Smooth muscle cell (in vitro differentiated cells): Measurements from ENCODE around the gene NEDD4L. TPM values are rescaled to one million over a fixed set of nuclear protein-coding genes. Genes with fewer than 3 reads are reported as not detected.
A peak's percentile ranks its signal among the peaks of the same experiment; 100 is the strongest.

Experiments
- DNase-seq: peaks from one replicate; lab custom pipeline; 2025; ENCODE audit not compliant: unreplicated experiment; lab: John Stamatoyannopoulos, UW
- H2AFZ ChIP-seq: fragments of 200-600 bp; sonication (generic); 2 replicates; pipeline ENCODE4 v1.6.0; 2016; ENCODE audit warnings: antibody characterized with exemption, low read depth, mild to moderate bottlenecking
- H3F3A ChIP-seq: fragments of 200-600 bp; sonication (generic); 2 replicates; pipeline ENCODE4 v1.6.0; 2017; ENCODE audit warnings: antibody characterized with exemption, low read depth
- H3K27ac ChIP-seq: fragments of 200-600 bp; sonication (generic); 2 replicates; pipeline ENCODE4 v1.5.1; 2016; ENCODE audit warnings: low read depth, mild to moderate bottlenecking
- H3K27me3 ChIP-seq: fragments of 200-600 bp; sonication (generic); 2 replicates; pipeline ENCODE4 v1.6.1; 2016; ENCODE audit warnings: low read depth, mild to moderate bottlenecking
- H3K36me3 ChIP-seq: fragments of 200-600 bp; sonication (generic); 2 replicates; pipeline ENCODE4 v1.5.1; 2016; ENCODE audit warnings: low read depth
- H3K4me1 ChIP-seq: fragments of 200-600 bp; sonication (generic); 2 replicates; pipeline ENCODE4 v1.5.1; 2016; ENCODE audit warnings: low read depth
- H3K4me2 ChIP-seq: fragments of 200-600 bp; sonication (generic); 2 replicates; pipeline ENCODE4 v1.6.0; 2016; ENCODE audit warnings: mild to moderate bottlenecking
- H3K4me3 ChIP-seq: fragments of 200-600 bp; sonication (generic); 2 replicates; pipeline ENCODE4 v1.5.1; 2016; ENCODE audit warnings: mild to moderate bottlenecking
- H3K79me2 ChIP-seq: fragments of 200-600 bp; sonication (generic); 2 replicates; pipeline ENCODE4 v1.6.0; 2016; ENCODE audit warnings: low read depth, mild to moderate bottlenecking
- H3K9ac ChIP-seq: fragments of 200-600 bp; sonication (generic); 2 replicates; pipeline ENCODE4 v1.6.0; 2016; ENCODE audit warnings: low read depth
- H3K9me3 ChIP-seq: fragments of 200-600 bp; sonication (generic); replicated peaks from 2 replicates; pipeline ENCODE4 v1.5.1; 2016; ENCODE audit warnings: low read depth
- H4K20me1 ChIP-seq: fragments of 200-600 bp; sonication (generic); 2 replicates; pipeline ENCODE4 v1.6.0; 2016; ENCODE audit warnings: low read depth
- CTCF ChIP-seq: fragments of 200-600 bp; sonication (generic); IDR thresholded peaks from 2 replicates; pipeline ENCODE4 v1.5.1; 2017; ENCODE audit warnings: borderline replicate concordance, mild to moderate bottlenecking, antibody characterized with exemption; ENCODE audit not compliant: insufficient read depth, poor library complexity, severe bottlenecking
- WGBS: methylation state at CpG from one replicate; pipeline ENCODE4 v1.1.7; 2016; ENCODE audit warnings: low lambda C conversion rate; 5-methylcytosine and 5-hydroxymethylcytosine counted together
- polyA plus RNA-seq: library from polyadenylated mRNA; unstranded; fragments of >200 nt; fragmentation: Nextera tagmentation; extraction: Ambion mirVana; gene quantifications from 2 replicates; pipeline ENCODE4 v1.2.1, GENCODE V29; 2016
- total RNA-seq: library from RNA; depleted of rRNA; stranded (reverse); fragments of >200 nt; gene quantifications from 2 replicates; pipeline ENCODE4 v1.2.3, GENCODE V29; 2014

NEDD4L gene
- total and polyA plus RNA-seq, 2 experiments from 2014 or later: 8.7 to 41.3 TPM

GRCh38 chr18:58205443-58206160, 161.6 kb downstream of the NEDD4L start:
- Histone ChIP-seq H3K36me3 (no peaks in the 10 kb centered on the region), H4K20me1 (no peaks in the 10 kb centered on the region), H3K9me3 (no peaks in the 10 kb centered on the region), H3K4me2 (peak overlapping the region; percentile 42), H3K9ac (no peak overlapping the region), H3F3A (no peaks in the 10 kb centered on the region), H3K79me2 (no peaks in the 10 kb centered on the region), H3K27ac (no peak overlapping the region), H3K4me3 (no peak overlapping the region), H2AFZ (no peak overlapping the region), H3K4me1 (no peaks in the 10 kb centered on the region), H3K27me3 (no peaks in the 10 kb centered on the region)
- no peak for DNase-seq
- WGBS: 77% methylated on average over 6 of the region's 6 CpGs
- TF ChIP-seq CTCF: no peak

- Histone ChIP-seq H3K27me3 (no peaks in the 10 kb centered on the region), H3K36me3 (no peaks in the 10 kb centered on the region), H3K4me3 (no peak overlapping the region), H4K20me1 (no peaks in the 10 kb centered on the region), H3K27ac (no peak overlapping the region), H3K4me1 (no peaks in the 10 kb centered on the region), H3F3A (no peaks in the 10 kb centered on the region), H2AFZ (no peak overlapping the region), H3K9ac (no peak overlapping the region), H3K4me2 (no peak overlapping the region), H3K9me3 (no peaks in the 10 kb centered on the region), H3K79me2 (no peaks in the 10 kb centered on the region)
- WGBS: 93% methylated on average over 5 of the region's 5 CpGs
- no peak for DNase-seq
- no peak for TF ChIP-seq CTCF
These were observed 163.6 kb downstream of the NEDD4L start for GRCh38 chr18:58207520-58208152.

- Histone ChIP-seq H3K4me2 (peak overlapping the region; percentile 5), H3K4me1 (peaks cover 5% of the 10 kb centered on the region), H3F3A (no peaks in the 10 kb centered on the region), H2AFZ (no peak overlapping the region), H4K20me1 (no peaks in the 10 kb centered on the region), H3K9ac (no peak overlapping the region), H3K27ac (peak overlapping the region; percentile 37), H3K4me3 (no peak overlapping the region), H3K27me3 (no peaks in the 10 kb centered on the region), H3K36me3 (no peaks in the 10 kb centered on the region), H3K9me3 (no peaks in the 10 kb centered on the region), H3K79me2 (no peaks in the 10 kb centered on the region)
- DNase-seq: no peak
- WGBS: 58% methylated on average over 4 of the region's 4 CpGs
- TF ChIP-seq CTCF: no peak
These were observed 164.3 kb downstream of the NEDD4L start for GRCh38 chr18:58208207-58208932.
